Measurements from ENCODE around the gene CHAC1.
"Not testable (repeated sequence)": the region's sequence is repeated elsewhere in the genome, so short reads cannot be mapped to it uniquely, and the experiment has no call there.

Gene CHAC1

GRCh38 chr15:40957581-40958051, 4.3 kb downstream of the CHAC1 start:
- TF ChIP-seq, protein P1, sequence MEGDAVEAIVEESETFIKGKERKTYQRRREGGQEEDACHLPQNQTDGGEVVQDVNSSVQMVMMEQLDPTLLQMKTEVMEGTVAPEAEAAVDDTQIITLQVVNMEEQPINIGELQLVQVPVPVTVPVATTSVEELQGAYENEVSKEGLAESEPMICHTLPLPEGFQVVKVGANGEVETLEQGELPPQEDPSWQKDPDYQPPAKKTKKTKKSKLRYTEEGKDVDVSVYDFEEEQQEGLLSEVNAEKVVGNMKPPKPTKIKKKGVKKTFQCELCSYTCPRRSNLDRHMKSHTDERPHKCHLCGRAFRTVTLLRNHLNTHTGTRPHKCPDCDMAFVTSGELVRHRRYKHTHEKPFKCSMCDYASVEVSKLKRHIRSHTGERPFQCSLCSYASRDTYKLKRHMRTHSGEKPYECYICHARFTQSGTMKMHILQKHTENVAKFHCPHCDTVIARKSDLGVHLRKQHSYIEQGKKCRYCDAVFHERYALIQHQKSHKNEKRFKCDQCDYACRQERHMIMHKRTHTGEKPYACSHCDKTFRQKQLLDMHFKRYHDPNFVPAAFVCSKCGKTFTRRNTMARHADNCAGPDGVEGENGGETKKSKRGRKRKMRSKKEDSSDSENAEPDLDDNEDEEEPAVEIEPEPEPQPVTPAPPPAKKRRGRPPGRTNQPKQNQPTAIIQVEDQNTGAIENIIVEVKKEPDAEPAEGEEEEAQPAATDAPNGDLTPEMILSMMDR (IDR thresholded peaks at IDR 0.05; ENCODE audit: low read depth, low read length, missing control alignments): no peak
- H3K4me3 ChIP-seq (ENCODE audit: low read depth, low read length): no peak overlapping the region
- no peak for DNase-seq (ENCODE audit: low read depth)

DNA sequence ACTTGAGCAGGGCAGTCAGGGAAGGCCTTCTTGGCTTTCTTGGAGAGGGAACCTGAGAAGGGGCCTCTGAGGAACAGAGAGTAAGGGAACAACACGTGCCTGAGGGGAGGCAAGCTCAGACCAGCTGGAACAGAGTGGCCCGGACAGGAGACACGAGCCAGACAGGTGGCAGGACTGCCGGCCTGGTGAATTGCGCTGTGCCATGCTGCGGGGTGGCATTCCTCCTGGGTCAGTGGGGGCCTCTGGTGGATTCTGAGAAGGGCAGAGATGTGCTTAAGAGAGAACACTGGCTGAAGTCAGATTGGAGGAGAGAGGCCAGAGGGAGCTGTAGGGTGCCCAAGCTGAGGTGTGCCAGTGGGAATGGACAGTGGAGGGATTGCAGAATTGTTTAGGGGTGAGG, 4.9 kb downstream of the CHAC1 start:
- H3K4me3 ChIP-seq (ENCODE audit: low read depth, low read length): no peak overlapping the region
- no peak for DNase-seq (ENCODE audit: low read depth)
- TF ChIP-seq, protein P1 (IDR thresholded peaks at IDR 0.05; ENCODE audit: low read depth, low read length, missing control alignments): no peak

DNA sequence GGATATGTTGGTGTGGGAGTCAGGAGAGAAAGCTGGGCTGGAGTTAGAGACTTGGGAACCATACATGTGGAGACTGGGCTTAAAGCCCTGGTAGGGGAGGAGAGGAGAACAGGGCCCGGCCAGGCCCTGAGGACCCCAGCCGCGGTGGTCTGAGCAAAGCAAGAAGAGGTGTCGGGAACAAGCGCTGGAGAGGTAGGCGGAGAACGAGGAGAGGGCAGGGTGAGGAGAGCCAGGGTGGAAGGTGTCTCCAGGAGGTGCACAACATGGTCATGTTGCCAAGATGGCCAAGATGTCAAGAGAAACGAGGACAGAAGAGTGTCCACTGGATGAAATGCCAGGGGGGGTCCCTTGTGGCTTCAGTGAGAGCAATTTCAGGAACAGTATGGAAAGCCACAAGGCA, 5.5 kb downstream of the CHAC1 start:
- no peak overlapping the region for H3K4me3 ChIP-seq (ENCODE audit: low read depth, low read length)
- no peak for DNase-seq (ENCODE audit: low read depth)
- TF ChIP-seq, protein P1 (IDR thresholded peaks at IDR 0.05; ENCODE audit: low read depth, low read length, missing control alignments): no peak

GRCh38 chr15:40959331-40960141, 6.3 kb downstream of the CHAC1 start:
- TF ChIP-seq, protein P1 (IDR thresholded peaks at IDR 0.05; ENCODE audit: low read depth, low read length, missing control alignments): no peak
- DNase-seq (ENCODE audit: low read depth): no peak
- H3K4me3 ChIP-seq (ENCODE audit: low read depth, low read length): no peak overlapping the region

DNA sequence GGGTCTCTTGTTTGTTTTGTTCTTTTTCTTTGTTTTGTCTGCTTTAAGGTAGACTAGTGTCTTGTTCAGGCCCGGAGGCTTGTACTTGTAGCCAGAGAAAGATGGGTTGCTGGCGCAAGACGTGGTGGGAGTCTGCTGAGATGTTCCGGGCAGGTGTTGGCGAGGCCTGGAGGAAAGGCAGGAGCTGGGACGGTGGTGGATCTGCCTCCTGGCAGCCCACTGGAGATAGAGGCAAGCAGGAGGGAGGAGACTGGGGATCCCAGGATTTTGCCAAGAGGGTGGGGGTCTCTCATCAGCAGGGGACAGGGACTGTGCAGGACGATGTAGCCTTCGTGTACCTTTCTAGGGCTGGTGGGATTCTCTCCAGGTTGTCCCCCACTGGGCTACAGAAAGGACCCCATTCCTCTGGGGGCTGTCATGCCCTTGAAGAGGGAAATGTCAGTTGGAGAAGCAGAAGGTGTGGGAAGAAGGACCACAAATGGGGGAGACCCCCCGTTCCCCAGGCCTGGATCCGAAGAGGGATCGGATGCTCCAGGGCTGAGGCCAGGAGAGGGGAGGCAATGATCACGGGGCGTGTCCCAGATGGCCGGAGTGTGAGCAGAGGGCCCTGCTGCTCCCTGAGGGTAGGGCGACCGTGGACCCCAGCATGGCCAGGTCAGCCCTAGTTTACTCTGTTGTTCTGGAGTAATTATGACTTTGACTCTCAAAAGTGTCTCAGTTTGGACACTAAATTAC, 7.0 kb downstream of the CHAC1 start:
- no peak overlapping the region for H3K4me3 ChIP-seq (ENCODE audit: low read depth, low read length)
- no peak for DNase-seq (ENCODE audit: low read depth)
- TF ChIP-seq, protein P1 (IDR thresholded peaks at IDR 0.05; ENCODE audit: low read depth, low read length, missing control alignments): no peak

GRCh38 chr15:40960925-40961324, 7.7 kb downstream of the CHAC1 start:
- TF ChIP-seq, protein P1 (IDR thresholded peaks at IDR 0.05; ENCODE audit: low read depth, low read length, missing control alignments): no peak
- H3K4me3 ChIP-seq (ENCODE audit: low read depth, low read length): no peak overlapping the region
- no peak for DNase-seq (ENCODE audit: low read depth)

DNA sequence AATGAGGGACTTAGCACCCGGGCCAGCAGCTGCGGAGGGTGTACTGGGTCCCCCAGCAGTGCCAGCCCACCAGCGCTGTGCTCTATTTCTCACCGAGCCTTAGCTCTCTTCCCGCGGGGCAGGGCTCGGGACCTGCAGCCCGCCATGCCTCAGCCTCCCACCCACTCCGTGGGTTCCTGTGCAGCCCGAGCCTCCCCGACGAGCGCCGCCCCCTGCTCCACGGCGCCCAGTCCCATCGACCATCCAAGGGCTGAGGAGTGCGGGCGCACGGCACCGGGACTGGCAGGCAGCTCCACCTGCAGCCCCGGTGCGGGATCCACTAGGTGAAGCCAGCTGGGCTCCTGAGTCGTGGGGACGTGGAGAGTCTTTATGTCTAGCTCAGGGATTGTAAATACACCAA, 8.5 kb downstream of the CHAC1 start:
- not testable (repeated sequence) for DNase-seq (ENCODE audit: low read depth)

GRCh38 chr15:40962317-40962716, 9.0 kb downstream of the CHAC1 start:
- not testable (repeated sequence) for DNase-seq (ENCODE audit: low read depth); H3K4me3 ChIP-seq (ENCODE audit: low read depth, low read length)

More for the DNA sequence above, 8.5 kb downstream of the CHAC1 start:
- H3K4me3 ChIP-seq (ENCODE audit: low read depth, low read length): not testable (repeated sequence)
